Duodenal mucosa (tissue), 2 donors: ENCODE data around the gene ASPRV1.

Experiments
- H3K27ac ChIP-seq: one replicate; pipeline ENCODE4 v1.7.0; 2013; ENCODE audit warnings: low read depth, low read length
- H3K27me3 ChIP-seq, 2 donors: one replicate each; pipeline ENCODE4 v1.7.0; 2013; ENCODE audit warnings: low read length in 2 of 2, control low read depth in 1 of 2; ENCODE audit not compliant: insufficient read depth in 2 of 2, control insufficient read depth in 1 of 2
- H3K36me3 ChIP-seq, 2 donors: one replicate each; pipeline ENCODE4 v1.7.0; 2013; ENCODE audit warnings: low read length in 2 of 2, control low read depth in 1 of 2; ENCODE audit not compliant: insufficient read depth in 2 of 2, control insufficient read depth in 1 of 2
- H3K4me1 ChIP-seq, 2 donors: one replicate each; pipeline ENCODE4 v1.7.0; 2013; ENCODE audit warnings: low read length in 2 of 2, control low read depth in 1 of 2; ENCODE audit not compliant: insufficient read depth in 2 of 2, control insufficient read depth in 1 of 2
- H3K4me3 ChIP-seq, 2 donors: one replicate each; pipeline ENCODE4 v1.7.0; 2013; ENCODE audit warnings: low read length in 2 of 2, low read depth in 1 of 2
- H3K9ac ChIP-seq, 2 donors: one replicate each; pipeline ENCODE4 v1.7.0; 2013; ENCODE audit warnings: low read length in 2 of 2, low read depth in 1 of 2
- H3K9me3 ChIP-seq, 2 donors: one replicate each; pipeline ENCODE4 v1.7.0; 2013; ENCODE audit warnings: low read length in 2 of 2, control low read depth in 1 of 2; ENCODE audit not compliant: control insufficient read depth in 1 of 2

Gene ASPRV1

GRCh38 chr2:69961496-69961895 is at the start of gene ASPRV1:
Gene ASPRV1 (minus strand): TSS chr2:69961631. CDS start chr2:69961436, 195 bp downstream.
- H3K27ac ChIP-seq: no peak within 1 kb of the TSS
- H3K27me3 ChIP-seq: no peaks in the 10 kb centered on the region
- peaks cover 11 to 29% of the 10 kb centered on the region in 2 donors for H3K4me1 ChIP-seq
- H3K9ac ChIP-seq: no peak within 1 kb of the TSS
- no peaks in the 10 kb centered on the region for H3K9me3 ChIP-seq
- H3K36me3 ChIP-seq: no peaks in the 10 kb centered on the region
- H3K4me3 ChIP-seq: no peak within 1 kb of the TSS

- H3K4me3 ChIP-seq: no peak overlapping the region
- peak overlapping the region; percentile 76 for H3K27ac ChIP-seq
- H3K9me3 ChIP-seq: no peaks in the 10 kb centered on the region
- H3K36me3 ChIP-seq: no peaks in the 10 kb centered on the region
- peaks cover 10 to 18% of the 10 kb centered on the region in 2 donors for H3K4me1 ChIP-seq
- peak overlapping the region; percentile 28 to 65 for H3K9ac ChIP-seq
- H3K27me3 ChIP-seq: no peaks in the 10 kb centered on the region
Measured at GRCh38 chr2:70010576-70011111, 49.2 kb upstream of the ASPRV1 start.

GRCh38 chr2:70009762-70010575 is 48.5 kb upstream of the ASPRV1 start:
- Histone ChIP-seq H3K9me3 (no peaks in the 10 kb centered on the region), H3K4me1 (peaks cover 10 to 18% of the 10 kb centered on the region in 2 donors), H3K4me3 (peak overlapping the region; percentile 23 to 28), H3K36me3 (no peaks in the 10 kb centered on the region), H3K9ac (peak overlapping the region; percentile 53 to 71), H3K27me3 (no peaks in the 10 kb centered on the region), H3K27ac (peak overlapping the region; percentile 76)

- no peaks in the 10 kb centered on the region for H3K36me3 ChIP-seq
- no peak overlapping the region for H3K9ac ChIP-seq
- H3K4me1 ChIP-seq: peaks cover 10 to 18% of the 10 kb centered on the region in 2 donors
- H3K9me3 ChIP-seq: no peaks in the 10 kb centered on the region
- no peak overlapping the region for H3K27ac ChIP-seq
- no peaks in the 10 kb centered on the region for H3K27me3 ChIP-seq
- no peak overlapping the region for H3K4me3 ChIP-seq
Measured at GRCh38 chr2:70008290-70008689, 46.9 kb upstream of the ASPRV1 start.

GRCh38 chr2:70007151-70007550 is 45.7 kb upstream of the ASPRV1 start:
- Histone ChIP-seq H3K4me3 (no peak overlapping the region), H3K9ac (no peak overlapping the region), H3K36me3 (no peaks in the 10 kb centered on the region), H3K9me3 (no peaks in the 10 kb centered on the region), H3K27ac (no peak overlapping the region), H3K4me1 (peaks cover 10 to 18% of the 10 kb centered on the region in 2 donors), H3K27me3 (no peaks in the 10 kb centered on the region)

GRCh38 chr2:70006447-70006784 is 45.0 kb upstream of the ASPRV1 start:
- Histone ChIP-seq H3K4me3 (no peak overlapping the region), H3K9ac (no peak overlapping the region), H3K9me3 (no peaks in the 10 kb centered on the region), H3K36me3 (no peaks in the 10 kb centered on the region), H3K27ac (no peak overlapping the region), H3K4me1 (peaks cover 10 to 18% of the 10 kb centered on the region in 2 donors), H3K27me3 (no peaks in the 10 kb centered on the region)

- Histone ChIP-seq H3K36me3 (no peaks in the 10 kb centered on the region), H3K4me3 (no peak overlapping the region), H3K27ac (no peak overlapping the region), H3K9ac (no peak overlapping the region), H3K9me3 (no peaks in the 10 kb centered on the region), H3K27me3 (no peaks in the 10 kb centered on the region), H3K4me1 (peaks cover 10 to 14% of the 10 kb centered on the region in 2 donors)
Measured at GRCh38 chr2:70005752-70006446, 44.5 kb upstream of the ASPRV1 start.

GRCh38 chr2:70005216-70005615 is 43.8 kb upstream of the ASPRV1 start:
- Histone ChIP-seq H3K9ac (no peak overlapping the region), H3K4me1 (peaks cover 7% of the 10 kb centered on the region in 2 donors), H3K4me3 (no peak overlapping the region), H3K9me3 (no peaks in the 10 kb centered on the region), H3K27me3 (no peaks in the 10 kb centered on the region), H3K27ac (no peak overlapping the region), H3K36me3 (no peaks in the 10 kb centered on the region)

GRCh38 chr2:70003093-70003830 is 41.8 kb upstream of the ASPRV1 start:
- H3K4me3 ChIP-seq: no peak overlapping the region
- no peaks in the 10 kb centered on the region for H3K9me3 ChIP-seq
- no peaks in the 10 kb centered on the region for H3K27me3 ChIP-seq
- H3K27ac ChIP-seq: no peak overlapping the region
- H3K4me1 ChIP-seq: no peaks in the 10 kb centered on the region
- no peaks in the 10 kb centered on the region for H3K36me3 ChIP-seq
- H3K9ac ChIP-seq: no peak overlapping the region
